Upper lobe of left lung (tissue), 4 donors: ENCODE measurements around the gene DPPA5.

Source experiments
- CTCF ChIP-seq, 6 experiments: fragments of 450-650 bp in 4 of 6; fragments of 200-600 bp in 2 of 6; sonication (generic) in 2 of 6; IDR thresholded peaks; one replicate each; pipeline ENCODE4 v1.5.1; 2016 to 2019; ENCODE audit warnings: antibody characterized with exemption in 6 of 6
- EP300 ChIP-seq, 4 donors: sonication (generic); formaldehyde crosslinking; IDR thresholded peaks; one replicate each; pipeline ENCODE4 v1.5.1; 2017; ENCODE audit warnings: antibody characterized with exemption in 4 of 4, control low read depth in 2 of 4
- POLR2A ChIP-seq, 4 donors: fragments of 450-650 bp; IDR thresholded peaks; one replicate each; pipeline ENCODE4 v1.5.1; 2016 to 2017; ENCODE audit warnings: antibody characterized with exemption in 4 of 4, mild to moderate bottlenecking in 2 of 4
- POLR2AphosphoS5 ChIP-seq, 2 donors: sonication (generic); formaldehyde crosslinking; IDR thresholded peaks; one replicate each; pipeline ENCODE4 v1.5.1; 2017; ENCODE audit warnings: antibody characterized with exemption in 2 of 2

DNA sequence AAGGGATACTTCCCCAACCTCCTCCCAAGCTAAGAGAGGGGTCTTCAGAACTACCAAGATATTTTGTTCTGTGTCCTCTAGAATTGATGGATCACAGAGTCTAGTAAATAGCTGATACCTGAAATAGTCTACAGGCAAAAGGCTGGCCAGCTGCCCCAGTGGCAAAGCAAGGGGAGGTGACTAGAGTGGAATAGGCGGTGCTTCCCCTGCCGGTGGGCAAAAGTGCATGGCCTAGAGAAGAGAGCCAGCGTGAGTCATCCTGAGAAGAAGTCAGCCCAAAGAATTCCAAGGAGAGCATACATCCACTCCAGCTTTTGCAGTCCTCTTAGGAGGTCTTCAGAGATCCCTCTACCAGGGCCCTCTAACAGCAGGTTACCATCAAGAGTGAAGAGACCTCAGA, 14.7 kb downstream of the DPPA5 start:
- no peak for TF ChIP-seq EP300 (IDR thresholded peaks at IDR 0.05)
- no peak for TF ChIP-seq POLR2A (IDR thresholded peaks at IDR 0.05)
- no peak for TF ChIP-seq CTCF (IDR thresholded peaks at IDR 0.05)
- TF ChIP-seq POLR2AphosphoS5 (IDR thresholded peaks at IDR 0.05) = no peak
